ENCODE results near the gene MUC5AC.

Gene MUC5AC

DNA sequence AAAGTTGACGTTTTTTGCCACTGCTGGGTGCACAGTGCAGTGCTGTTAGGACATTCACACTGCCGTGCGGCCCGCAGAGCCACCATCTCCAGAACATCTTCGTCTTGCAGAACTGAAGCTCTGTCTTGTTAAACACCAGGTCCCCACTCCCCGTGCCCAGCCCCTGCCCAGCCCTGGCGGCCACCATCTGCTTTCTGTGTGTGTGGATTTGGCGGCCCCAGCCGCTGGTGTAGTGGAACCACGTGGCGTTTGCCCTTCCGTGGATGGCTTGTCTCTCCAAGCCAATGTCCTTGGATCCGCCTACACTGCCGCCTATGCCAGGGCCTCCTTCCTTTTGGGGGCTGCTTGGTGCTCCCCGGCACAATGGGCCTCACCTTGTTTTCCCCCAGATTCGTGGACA lies 8.2 kb upstream of the MUC5AC start:
- DNase-seq (ENCODE audit: low read depth): no peak
- TF ChIP-seq, protein P1, sequence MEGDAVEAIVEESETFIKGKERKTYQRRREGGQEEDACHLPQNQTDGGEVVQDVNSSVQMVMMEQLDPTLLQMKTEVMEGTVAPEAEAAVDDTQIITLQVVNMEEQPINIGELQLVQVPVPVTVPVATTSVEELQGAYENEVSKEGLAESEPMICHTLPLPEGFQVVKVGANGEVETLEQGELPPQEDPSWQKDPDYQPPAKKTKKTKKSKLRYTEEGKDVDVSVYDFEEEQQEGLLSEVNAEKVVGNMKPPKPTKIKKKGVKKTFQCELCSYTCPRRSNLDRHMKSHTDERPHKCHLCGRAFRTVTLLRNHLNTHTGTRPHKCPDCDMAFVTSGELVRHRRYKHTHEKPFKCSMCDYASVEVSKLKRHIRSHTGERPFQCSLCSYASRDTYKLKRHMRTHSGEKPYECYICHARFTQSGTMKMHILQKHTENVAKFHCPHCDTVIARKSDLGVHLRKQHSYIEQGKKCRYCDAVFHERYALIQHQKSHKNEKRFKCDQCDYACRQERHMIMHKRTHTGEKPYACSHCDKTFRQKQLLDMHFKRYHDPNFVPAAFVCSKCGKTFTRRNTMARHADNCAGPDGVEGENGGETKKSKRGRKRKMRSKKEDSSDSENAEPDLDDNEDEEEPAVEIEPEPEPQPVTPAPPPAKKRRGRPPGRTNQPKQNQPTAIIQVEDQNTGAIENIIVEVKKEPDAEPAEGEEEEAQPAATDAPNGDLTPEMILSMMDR (IDR thresholded peaks at IDR 0.05; ENCODE audit: insufficient read depth, low read depth, low read length, missing control alignments): no peak
- no peak overlapping the region for H3K4me3 ChIP-seq (ENCODE audit: low read depth, low read length)

DNA sequence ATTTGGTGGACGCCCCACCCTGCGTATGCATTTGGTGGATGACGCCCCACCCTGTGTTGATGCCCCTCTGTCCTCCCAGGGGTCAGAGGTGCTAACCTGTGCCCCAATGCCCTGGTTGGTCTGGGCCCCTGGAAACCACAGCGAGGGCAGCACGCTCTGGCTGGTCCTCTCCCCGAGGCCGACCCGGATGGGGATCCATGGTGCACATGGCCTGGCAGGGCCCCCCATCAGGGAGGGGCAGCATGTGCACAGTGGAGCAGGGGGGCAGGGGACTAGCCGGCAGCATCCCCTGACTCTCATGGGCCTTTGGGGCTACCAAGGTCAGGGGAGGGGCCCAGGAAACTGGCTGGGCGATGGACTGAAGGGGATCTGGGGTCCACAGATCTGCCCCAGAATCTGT lies 7.6 kb upstream of the MUC5AC start:
- TF ChIP-seq, protein P1 (IDR thresholded peaks at IDR 0.05; ENCODE audit: insufficient read depth, low read depth, low read length, missing control alignments): no peak
- no peak for DNase-seq (ENCODE audit: low read depth)
- no peak overlapping the region for H3K4me3 ChIP-seq (ENCODE audit: low read depth, low read length)

DNA sequence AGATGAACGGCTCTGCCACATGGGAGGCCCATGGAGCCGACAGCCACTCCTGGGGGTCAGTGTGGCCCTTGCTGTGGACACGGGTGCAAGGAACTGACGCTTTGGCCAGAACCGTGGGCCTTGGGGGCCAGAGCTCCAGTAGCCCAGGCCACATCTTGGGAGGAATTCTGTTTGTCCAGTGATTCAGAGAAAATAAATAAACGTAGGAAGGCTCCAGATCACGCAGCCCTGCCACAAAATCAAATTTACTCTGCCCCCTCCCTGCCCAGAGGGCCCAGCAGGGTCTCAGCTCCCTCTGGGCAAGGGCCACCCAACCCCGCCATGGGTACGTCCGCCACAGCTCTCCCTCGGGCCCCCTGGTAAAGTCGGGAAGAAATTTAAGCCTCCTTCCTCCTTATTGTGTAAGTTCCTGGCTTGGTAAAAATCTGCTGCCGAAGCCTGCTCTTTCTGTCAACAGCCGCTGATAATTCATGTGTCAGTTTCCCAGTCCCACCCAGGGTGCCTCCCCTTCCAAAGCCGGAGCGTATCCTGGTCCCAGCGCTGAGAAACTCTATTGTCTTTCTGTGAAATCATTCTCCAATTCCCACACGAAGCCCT lies 6.9 kb upstream of the MUC5AC start:
- no peak for DNase-seq (ENCODE audit: low read depth)
- TF ChIP-seq, protein P1 (IDR thresholded peaks at IDR 0.05; ENCODE audit: insufficient read depth, low read depth, low read length, missing control alignments): no peak
- H3K4me3 ChIP-seq (ENCODE audit: low read depth, low read length): no peak overlapping the region

DNA sequence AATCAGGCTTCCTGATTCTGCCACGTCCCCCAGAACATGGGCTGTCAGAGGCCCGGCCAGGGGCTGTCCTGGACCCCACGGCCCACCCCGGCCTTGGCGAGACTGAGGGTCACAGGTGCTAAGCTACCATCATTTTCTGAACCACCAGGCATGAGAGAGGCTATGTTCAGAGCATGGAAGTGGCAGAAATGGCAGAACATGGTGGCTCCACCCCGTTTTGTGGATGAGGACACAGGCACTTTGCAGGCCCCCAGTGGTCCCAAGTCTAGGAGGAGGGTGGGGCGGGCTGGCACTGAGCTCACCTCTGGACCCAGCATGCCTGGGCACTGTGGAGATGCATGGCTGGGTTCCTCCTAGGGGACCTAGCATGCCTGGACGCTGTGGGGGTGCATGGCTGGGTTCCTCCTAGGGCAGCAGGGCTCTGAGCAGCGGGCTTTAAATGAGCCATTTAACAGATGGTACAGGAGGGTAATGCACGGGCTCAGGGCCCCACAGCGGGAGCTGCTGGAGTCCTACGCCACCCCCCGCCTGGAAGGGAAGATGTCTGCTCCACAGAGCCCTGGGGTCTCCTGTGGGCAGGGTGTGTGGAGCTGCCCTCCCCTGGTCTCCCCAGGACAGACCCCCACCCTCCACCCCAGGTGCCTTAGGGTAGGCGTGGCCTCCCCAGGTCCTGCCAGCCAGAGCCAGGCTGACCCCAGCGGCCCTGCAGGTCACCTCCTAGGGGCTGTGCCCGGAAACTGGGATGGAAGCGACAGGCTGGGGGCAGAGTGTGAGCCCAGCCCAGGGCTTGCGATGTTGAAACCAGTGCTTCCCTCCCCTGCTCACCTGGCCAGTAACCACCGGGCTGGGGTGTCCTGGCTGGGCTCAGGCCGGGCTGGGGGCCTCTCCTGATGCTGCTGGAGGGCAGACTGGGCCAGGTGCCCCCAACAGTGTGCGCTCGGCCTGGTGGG lies 6.1 kb upstream of the MUC5AC start:
- DNase-seq (ENCODE audit: low read depth): no peak
- TF ChIP-seq, protein P1 (IDR thresholded peaks at IDR 0.05; ENCODE audit: insufficient read depth, low read depth, low read length, missing control alignments): no peak
- H3K4me3 ChIP-seq (ENCODE audit: low read depth, low read length): no peak overlapping the region

DNA sequence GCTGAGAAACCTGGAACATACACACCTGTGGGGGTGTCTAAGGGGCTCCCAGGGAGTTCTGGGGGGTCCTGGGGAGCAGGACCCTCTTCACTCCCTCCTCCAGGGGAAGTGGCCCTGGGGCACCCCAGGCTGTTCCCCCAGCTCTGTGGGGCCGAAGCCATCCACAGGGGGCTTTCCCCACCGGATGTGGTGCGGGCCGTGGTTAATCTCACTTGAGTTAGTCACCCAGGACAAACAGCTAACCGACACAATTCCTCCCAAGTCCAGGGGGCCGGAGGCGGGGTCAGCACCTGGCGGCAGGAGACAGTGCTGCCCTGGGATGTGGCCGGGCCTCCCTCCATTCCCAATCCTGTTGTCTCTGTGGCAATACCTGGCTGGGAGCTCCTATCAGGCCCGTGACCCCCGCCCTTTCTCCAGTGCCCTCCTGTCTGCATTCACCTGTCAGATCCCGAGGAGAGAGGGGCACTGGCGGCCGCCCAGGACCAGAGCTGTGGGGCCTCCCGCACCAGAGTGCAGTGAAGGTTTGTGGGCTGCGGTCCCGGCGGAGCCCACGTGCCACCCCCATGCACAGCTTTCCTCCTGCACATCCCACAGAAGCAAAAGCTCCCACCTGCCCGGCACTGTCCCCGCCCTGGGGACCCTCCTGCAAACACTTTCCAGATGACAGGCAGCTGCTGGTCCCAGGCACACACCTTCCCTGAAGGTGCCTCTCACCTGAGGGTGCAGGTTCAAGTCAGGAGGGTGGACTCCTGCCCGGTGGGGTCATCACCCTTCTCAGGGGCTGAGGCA lies 5.2 kb upstream of the MUC5AC start:
- TF ChIP-seq, protein P1 (IDR thresholded peaks at IDR 0.05; ENCODE audit: insufficient read depth, low read depth, low read length, missing control alignments): no peak
- DNase-seq (ENCODE audit: low read depth): peak; percentile 21
- H3K4me3 ChIP-seq (ENCODE audit: low read depth, low read length): no peak overlapping the region

DNA sequence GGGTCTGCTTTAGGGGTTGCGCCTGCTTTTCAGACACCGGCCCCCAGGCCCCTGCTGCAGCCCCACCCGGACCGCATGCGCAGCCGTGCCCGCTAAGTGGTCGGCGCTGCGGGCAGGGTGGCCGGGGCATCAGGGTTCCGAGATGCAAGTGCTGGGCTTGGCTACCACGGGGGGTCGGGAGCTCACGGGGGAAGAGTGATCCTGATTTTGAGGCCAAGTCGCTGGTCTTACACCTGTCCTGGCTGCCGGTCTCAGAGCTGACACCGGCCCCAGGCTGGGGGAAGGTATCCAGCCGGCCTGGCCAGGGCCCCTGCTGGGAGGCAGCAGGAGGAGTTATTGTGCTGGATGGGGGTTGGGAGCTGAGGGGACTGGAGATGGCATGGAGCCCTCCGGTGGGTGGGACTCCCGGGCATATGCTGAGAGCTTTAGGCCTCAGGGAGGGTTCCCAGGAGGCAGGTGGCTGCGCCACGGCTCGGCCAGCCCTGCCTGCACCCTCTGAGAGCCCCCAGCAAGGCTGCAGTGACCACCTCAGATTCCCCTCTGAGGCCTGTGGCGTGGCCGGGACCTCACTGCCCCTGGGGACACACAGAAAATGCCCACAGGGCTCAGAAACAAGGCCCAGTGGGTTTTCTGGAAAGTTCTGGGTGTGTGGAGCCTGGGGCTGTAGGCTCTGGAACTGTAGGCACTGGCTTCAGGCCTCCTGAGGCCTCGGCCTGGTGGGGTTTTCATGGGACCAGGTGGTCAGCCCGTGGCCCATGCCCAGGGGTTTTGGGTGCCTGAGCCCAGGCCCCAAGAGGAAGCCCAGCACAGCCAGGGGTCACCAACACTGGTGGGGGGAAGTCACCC lies 4.4 kb upstream of the MUC5AC start:
- H3K4me3 ChIP-seq (ENCODE audit: low read depth, low read length): no peak overlapping the region
- TF ChIP-seq, protein P1 (IDR thresholded peaks at IDR 0.05; ENCODE audit: insufficient read depth, low read depth, low read length, missing control alignments): no peak
- DNase-seq (ENCODE audit: low read depth): no peak

All from GM12865 (cell line).